GM10248 (cell line): ENCODE data around the gene TPRA1.

ENCODE experiments used
- CTCF ChIA-PET: fragments of 300-600 bp; sonication (Branson Sonifier 250); formaldehyde crosslinking; extraction: SDS; loops from one replicate; lab custom pipeline; 2021; ENCODE audit warnings: antibody characterized with exemption; lab: Yijun Ruan, JAX
- POLR2A ChIA-PET: fragments of 350-650 bp; sonication (Branson Sonifier 250); formaldehyde crosslinking; extraction: SDS; loops from one replicate; lab custom pipeline; 2020; ENCODE audit warnings: antibody characterized with exemption; lab: Yijun Ruan, JAX
- DNase-seq: peaks from one replicate; pipeline ENCODE4 v3.0.0; 2012; ENCODE audit errors: extremely low spot score
- TF ChIP-seq, protein P1 (sequence below): IDR thresholded peaks from 2 replicates; pipeline ENCODE4 v1.5.1; 2012; ENCODE audit warnings: mild to moderate bottlenecking, low read depth; ENCODE audit errors: extremely low read depth, missing control alignments, control extremely low read depth

Gene TPRA1

DNA sequence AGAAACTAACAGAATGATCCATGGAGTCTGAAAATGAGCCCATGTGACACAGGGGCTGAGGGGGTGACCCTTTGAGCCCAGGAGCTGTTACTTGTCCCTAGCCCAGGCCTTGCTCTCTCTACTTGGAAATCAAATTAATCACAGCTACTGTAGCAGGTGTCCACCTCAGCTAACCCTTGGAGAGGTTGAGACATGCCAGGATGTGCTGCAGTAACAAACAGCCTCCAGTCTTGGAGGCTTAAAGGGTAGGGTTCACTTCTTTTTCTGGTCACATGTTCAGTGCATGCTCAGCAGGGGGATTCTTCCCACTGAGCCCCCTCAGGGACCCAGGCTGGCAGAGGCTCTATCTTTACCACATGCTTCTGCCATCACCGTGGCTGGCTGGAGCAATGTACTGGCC, 21.4 kb downstream of the TPRA1 start:
- no peak for DNase-seq
- ChIA-PET CTCF (no interaction called here), POLR2A (no interaction called here)
- TF ChIP-seq, protein P1, sequence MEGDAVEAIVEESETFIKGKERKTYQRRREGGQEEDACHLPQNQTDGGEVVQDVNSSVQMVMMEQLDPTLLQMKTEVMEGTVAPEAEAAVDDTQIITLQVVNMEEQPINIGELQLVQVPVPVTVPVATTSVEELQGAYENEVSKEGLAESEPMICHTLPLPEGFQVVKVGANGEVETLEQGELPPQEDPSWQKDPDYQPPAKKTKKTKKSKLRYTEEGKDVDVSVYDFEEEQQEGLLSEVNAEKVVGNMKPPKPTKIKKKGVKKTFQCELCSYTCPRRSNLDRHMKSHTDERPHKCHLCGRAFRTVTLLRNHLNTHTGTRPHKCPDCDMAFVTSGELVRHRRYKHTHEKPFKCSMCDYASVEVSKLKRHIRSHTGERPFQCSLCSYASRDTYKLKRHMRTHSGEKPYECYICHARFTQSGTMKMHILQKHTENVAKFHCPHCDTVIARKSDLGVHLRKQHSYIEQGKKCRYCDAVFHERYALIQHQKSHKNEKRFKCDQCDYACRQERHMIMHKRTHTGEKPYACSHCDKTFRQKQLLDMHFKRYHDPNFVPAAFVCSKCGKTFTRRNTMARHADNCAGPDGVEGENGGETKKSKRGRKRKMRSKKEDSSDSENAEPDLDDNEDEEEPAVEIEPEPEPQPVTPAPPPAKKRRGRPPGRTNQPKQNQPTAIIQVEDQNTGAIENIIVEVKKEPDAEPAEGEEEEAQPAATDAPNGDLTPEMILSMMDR: no peak

DNA sequence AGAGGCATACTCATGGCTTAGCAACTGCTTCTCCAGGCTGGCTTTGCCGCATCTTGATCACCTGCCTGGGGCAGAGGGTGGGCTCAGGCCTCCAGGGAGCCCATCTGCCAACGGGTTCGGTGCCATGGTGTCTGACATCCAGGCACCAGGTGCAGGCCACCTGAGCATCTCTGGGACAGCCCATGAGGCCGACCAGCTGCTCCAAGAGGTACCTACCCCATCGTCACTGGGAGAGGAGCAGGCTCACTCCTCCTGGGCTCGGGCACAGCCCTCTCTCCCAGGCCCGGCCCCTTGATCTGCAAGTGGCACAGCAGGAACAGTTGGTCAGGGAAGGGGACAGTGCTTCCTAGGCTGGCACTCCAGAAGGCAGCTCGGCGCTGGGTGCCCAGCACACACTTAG, 21.9 kb downstream of the TPRA1 start:
- DNase-seq: no peak
- ChIA-PET POLR2A (no interaction called here), CTCF (interaction anchor here (1.0 kb wide), 1 partner anchor 20 kb away, joined by 3 read pairs; no protein-coding TSS in a partner anchor)
- TF ChIP-seq, protein P1: no peak

DNA sequence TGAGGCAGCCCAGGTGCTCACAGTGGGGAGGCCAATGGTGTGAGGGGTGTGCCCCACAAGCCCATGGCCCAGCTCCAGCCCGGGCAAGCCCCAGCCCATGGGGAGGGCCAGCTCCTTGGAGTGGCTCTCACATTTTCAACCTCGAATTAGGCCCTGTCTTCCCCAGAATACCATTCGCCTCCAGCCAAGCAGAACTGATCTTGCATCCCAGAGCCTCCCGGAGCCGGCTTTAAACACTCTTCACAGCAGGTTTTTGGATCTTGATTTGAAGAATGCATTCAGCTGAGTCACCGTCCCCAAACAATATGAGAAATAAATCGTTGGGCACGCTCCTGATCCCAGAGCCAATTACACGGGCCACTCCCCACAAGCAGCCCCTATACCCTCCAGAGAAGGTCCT, 23.7 kb downstream of the TPRA1 start:
- ChIA-PET POLR2A (no interaction called here), CTCF (interaction anchor here (1.3 to 1.4 kb wide), 2 partner anchors 19 to 21 kb away, joined by 3 read pairs; no protein-coding TSS in a partner anchor)
- DNase-seq: no peak
- TF ChIP-seq, protein P1: no peak

DNA sequence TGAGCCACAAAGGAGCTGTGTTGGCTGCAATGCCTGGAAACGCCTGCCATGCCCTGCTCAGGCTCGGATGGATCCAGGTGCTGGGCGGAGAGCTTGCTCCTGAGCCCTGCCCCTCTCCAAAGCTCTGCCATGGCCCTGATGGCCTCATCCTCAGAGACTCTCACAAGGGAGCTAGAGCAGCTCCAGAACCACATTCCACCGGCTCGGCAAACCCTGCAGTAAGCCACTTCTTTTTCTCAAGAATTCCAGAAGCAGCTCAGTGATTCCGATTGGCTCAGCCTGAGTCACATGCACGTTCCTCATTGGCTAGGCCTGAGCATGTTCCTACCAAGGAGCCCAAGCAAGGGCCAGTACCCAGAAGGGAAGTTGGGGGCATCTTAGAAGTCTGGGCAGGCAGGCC, 24.8 kb downstream of the TPRA1 start:
- ChIA-PET POLR2A (no interaction called here), CTCF (interaction anchor here (1.0 to 2.3 kb wide), 5 partner anchors 9 to 21 kb away, joined by 3 to 14 read pairs (median 3); no protein-coding TSS in a partner anchor)
- DNase-seq: no peak
- TF ChIP-seq, protein P1: no peak

DNA sequence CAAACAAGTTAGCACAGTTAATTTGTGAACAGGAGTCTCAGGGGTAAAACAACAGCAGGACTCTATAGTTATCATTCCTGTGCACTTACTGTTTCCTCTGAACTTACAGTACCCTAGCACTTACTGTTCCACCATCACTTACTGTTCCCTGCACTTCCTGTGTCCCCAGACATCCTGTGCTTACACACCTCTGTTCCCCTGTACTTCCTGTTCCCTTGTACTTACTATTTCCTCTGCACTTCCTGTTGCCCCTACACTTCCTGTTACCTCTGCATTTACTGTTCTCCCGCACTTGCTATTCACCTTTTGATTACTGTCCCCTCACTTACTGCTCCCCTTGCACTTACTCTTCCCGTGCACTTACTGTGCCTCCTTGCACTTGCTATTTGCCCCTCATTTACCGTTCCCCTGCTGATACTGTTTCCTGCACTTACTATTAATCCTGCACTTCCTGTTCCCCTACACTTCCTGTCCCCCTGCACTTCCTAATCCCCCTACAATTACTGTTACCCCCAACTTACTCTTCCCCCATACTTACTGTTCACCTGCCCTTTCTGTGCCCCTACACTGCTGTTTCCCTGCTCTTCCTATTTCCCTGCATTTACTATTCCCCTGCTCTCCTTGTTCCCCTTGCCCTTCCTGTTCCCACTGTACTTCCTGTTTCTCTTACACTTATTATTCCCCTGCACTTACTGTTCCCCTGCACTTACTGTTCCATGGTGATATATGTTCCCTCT, 30.3 kb downstream of the TPRA1 start:
- ChIA-PET CTCF (no interaction called here), POLR2A (no interaction called here)
- TF ChIP-seq, protein P1: no peak
- no peak for DNase-seq

DNA sequence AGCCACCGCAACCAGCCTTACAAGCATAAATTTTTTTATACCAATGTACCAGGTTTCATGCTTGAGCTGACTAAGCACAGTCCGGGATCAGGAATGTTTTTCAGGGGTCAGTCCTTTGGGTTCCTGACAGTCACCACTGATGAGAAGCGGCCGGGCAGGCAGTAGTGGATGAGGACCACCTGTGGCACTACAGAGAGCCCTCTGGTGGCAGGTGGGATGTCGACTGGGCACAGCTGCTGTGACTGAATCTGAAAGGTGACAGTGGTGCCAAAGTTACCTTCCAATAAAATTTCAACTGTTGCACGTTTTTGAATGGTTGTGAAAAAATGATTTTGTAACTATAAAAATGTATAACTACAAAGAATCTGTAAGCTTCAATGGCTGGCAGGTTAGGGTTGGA, 34.0 kb downstream of the TPRA1 start:
- TF ChIP-seq, protein P1: no peak
- ChIA-PET CTCF (interaction anchor here (1.1 to 2.2 kb wide), 5 partner anchors 9 to 18 kb away, joined by 3 to 10 read pairs (median 5); no protein-coding TSS in a partner anchor), POLR2A (no interaction called here)
- DNase-seq: no peak
